ENCODE data around the gene PIK3C2B. TPM values are rescaled to one million over a fixed set of nuclear protein-coding genes. Genes with fewer than 3 reads are reported as not detected.

The PIK3C2B gene
- total and polyA plus RNA-seq, 2 of the 8 experiments (the other 6 are each of a cell fraction or from before 2014, with no cell fraction given) = 20.4 to 36.7 TPM

GRCh38 chr1:204532832-204533231 is 38.2 kb upstream of the PIK3C2B start (continued):
- no peak for TF ChIP-seq RXRA (IDR thresholded peaks at IDR 0.05; ENCODE audit: insufficient read depth, low read depth, low read length)
